GM21737 (cell line): ENCODE results near the gene ZNF391.
"Not testable (repeated sequence)": the region's sequence is repeated elsewhere in the genome, so short reads cannot be mapped to it uniquely, and the experiment has no call there.

Experiments
- ATAC-seq: cut with Tn5 transposase; IDR thresholded peaks from one replicate; pipeline ENCODE4 v1.9.1; 2021; ENCODE audit warnings: mild to moderate bottlenecking, moderate library complexity; ENCODE audit not compliant: unreplicated experiment

Gene ZNF391

DNA sequence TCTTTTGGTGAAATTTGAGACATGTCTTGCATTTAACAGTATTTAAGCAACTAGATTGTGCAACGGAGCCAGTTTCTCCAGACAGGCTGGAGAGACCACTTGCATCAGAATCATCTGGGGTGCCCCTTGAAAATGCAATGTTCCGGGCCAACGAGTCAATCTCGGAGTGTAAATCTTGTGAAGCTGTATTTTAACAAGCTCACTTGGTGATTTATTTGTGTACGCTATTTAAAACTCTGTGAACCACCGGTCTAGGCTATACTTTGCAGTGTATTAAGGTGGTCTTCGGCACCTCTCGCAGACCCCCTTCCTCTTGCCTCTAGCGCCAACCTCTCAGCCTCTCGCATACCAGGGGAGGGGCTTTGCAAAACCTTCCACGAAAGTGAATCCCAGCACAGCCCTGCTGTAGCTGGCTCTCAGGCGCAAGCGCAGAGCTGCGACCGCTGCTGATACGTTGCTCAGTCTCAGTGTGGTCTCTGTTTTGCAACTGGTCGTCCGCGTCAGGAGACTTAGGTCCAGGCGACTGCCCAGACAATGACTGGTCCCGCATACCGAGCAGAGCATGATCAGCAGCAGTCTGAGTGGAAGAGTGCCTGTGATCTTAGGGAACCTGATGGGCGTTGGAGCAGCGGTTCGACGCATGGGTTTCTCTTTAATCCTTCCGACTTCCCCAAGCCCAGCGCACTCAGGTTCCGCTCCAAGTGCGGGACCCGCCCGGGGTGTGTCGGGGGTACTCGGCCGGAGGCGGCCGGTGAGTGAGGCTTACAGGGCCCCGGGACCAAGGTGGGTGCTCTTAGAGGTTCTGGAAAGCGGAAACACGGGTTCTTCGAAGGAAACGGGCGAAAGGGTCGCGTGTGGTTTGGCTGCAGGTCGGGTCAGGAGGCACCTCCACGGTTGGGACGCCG, at the start of gene ZNF391:
TSS of gene ZNF391 (plus strand) at position 467 of the 905 bp plus-strand sequence. CDS start 11,612 bp downstream, outside the sequence.
- peak; percentile 71 for ATAC-seq

DNA sequence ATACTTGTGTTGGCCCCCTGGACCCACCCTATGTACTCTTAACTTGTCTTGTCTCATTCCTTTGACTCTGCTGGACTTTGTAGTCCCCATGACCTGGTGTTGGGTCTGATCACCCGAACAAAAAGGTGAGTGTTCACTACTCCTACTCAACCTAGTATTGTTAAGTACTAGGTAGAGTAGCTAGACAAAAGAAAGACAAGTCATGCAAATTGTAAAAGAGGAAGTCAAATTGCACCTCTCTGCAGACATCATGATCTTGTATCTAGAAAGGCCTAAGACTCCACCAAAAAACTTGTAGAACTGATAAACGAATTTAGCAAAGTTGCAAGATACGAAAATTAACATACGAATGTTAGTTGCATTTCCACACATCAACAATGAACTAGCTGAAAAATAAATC, 35.7 kb upstream of the ZNF391 start:
- ATAC-seq, result no peak

- no peak for ATAC-seq
These were observed 29.8 kb upstream of the ZNF391 start for GRCh38 chr6:27358786-27359185.

- ATAC-seq, result no peak
These were observed 29.3 kb upstream of the ZNF391 start for GRCh38 chr6:27359231-27359630.

DNA sequence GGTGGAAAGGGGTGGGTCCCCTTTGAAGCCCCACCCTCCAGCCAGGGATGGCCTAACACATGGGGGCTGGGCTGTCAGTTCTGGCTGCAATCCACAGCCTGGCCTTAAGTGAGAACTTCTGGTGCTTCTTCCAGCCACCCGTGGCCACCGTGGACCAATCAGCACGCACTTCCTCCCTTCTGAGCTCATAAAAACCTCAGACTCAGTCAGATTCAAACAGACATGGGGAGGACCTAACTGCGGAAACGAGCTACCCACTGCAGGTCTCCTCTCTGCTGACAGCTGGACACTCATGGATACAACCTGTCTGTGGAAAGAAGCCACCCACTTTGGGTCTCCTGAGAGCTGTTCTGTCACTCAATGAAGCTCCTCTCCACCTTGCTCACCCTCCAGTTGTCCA, 20.4 kb upstream of the ZNF391 start:
- ATAC-seq, result no peak

- ATAC-seq, result no peak
These were observed 18.2 kb upstream of the ZNF391 start for GRCh38 chr6:27370391-27370790.

DNA sequence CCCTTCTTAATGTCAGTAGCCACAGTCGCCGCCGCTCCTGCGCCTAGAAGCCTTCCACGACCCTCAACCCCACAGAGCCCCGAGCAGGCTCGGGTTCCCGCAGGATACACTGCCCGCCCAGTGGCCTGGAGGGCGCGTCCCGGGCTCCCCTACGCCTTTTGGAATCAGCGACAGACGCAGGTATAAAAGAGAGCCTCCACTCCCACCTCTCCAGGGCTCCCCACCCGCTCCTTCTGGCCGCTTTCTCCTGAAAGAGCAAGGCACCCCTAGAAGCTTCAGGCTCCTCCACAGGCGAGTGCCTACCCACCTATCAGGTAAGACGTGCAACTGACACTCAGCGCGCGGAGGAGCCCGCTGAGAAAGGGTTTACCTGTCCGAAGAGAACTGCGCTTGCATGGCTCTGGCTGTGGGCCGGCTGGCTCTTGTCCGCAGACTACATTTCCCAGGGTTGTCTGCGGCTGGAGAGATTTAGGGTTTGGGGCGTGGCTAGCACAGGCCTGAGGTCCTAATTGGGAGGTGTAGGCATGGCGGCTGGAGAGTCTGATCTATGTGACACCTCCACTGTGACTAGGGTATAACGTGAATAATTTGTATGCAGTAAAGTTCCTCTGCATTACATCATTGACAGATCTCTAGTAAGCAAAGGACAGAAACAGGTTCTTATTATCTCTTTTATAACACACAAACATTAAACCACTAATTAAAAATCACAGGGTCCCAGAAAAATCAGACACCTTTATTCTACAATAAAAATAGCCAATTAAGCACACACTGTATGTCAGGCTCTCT, 13.5 kb upstream of the ZNF391 start:
- ATAC-seq, result no peak

DNA sequence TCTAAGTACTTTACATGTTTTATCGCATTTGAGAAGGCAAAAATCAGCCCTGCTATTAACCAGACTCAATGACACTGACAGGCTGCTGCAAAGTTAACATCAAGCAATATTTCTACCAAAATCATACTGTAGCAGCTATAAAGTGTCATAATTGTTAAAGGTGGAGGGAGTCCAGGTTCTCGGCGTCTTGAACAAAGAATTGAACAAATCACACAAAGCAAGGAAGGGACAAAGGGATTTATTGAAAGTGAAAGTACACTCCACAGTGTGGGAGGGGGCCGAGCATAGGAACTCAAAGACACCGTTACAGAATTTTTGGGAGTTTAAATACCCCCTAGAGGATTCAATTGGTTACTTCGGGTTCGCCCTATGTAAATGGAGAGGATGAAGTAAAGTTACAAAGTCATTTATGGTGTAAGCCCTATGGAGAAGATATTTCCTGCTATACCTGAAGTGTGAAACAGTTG, 12.9 kb upstream of the ZNF391 start:
- no peak for ATAC-seq

DNA sequence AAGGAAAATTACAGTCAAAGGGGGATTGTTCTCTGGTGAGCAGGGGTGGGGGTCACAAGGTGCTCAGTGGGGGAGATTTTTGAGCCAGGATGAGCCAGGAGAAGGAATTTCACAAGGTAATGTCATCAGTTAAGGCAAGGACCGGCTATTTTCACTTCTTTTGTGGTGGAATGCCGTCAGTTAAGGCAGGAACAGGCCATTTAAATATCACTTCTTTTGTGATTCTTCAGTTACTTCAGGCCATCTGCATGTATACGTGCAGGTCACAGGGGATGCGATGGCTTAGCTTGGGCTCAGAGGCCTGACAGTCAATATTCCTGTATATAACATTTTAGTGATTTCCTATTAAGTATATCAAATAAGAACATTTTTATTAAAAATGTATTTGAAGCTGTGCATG, 10.2 kb upstream of the ZNF391 start:
- ATAC-seq, result not testable (repeated sequence)

GRCh38 chr6:27381001-27381400, 7.6 kb upstream of the ZNF391 start:
- ATAC-seq, result not testable (repeated sequence)

DNA sequence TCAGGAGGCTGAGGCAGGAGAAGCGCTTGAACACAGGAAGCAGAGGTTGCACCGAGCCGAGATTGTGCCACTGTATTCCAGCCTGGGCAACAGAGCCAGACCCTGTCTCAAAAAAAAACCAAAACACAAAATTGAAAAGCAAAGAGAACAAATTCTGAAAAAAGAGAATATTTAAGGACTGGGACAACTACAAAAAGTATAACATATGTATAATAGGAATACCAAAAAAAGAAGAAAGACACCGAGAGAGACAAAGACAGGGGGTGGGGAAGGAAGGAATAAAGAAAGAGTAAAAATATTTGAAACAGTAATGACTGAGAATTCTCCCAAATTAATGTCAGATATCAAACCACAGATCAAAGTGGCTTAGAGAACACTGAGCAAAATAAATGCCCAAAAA, 5.5 kb upstream of the ZNF391 start:
- ATAC-seq, result no peak

- no peak for ATAC-seq
These were observed 5.1 kb upstream of the ZNF391 start for GRCh38 chr6:27383481-27383880.

GRCh38 chr6:27392623-27393022, 4.1 kb downstream of the ZNF391 start:
- no peak for ATAC-seq

- ATAC-seq, result no peak
These were observed 5.5 kb downstream of the ZNF391 start for GRCh38 chr6:27394073-27394472.

DNA sequence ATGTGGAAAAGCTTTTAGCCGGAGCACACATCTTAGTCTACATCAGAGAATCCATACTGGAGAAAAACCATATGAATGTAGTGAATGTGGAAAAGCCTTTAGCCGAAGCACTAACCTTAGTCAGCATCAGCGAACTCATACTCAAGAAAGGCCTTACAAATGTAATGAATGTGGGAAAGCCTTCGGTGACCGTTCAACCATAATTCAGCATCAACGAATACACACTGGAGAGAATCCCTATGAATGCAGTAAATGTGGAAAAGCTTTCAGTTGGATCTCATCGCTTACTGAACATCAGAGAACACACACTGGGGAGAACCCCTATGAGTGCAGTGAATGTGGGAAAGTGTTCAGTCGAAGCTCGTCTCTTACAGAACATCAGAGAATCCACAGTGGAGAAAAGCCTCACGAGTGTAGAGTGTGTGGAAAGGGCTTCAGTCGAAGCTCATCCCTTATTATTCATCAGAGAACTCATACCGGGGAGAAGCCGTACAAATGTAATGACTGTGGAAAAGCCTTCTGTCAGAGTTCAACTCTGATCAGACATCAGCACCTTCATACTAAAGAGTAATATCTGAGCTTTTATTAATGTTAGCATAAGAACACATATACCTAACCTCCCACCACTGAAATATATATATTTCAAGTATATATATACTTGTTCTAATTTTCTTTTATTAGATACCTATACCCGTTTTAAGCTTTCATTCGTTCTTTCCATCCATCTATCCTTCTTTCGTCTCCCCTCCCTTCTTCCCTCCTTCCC, 12.5 kb downstream of the ZNF391 start:
- ATAC-seq, result no peak

GRCh38 chr6:27406085-27406484, 17.5 kb downstream of the ZNF391 start:
- ATAC-seq, result no peak

- no peak for ATAC-seq
These were observed 18.7 kb downstream of the ZNF391 start for GRCh38 chr6:27407153-27407814.

DNA sequence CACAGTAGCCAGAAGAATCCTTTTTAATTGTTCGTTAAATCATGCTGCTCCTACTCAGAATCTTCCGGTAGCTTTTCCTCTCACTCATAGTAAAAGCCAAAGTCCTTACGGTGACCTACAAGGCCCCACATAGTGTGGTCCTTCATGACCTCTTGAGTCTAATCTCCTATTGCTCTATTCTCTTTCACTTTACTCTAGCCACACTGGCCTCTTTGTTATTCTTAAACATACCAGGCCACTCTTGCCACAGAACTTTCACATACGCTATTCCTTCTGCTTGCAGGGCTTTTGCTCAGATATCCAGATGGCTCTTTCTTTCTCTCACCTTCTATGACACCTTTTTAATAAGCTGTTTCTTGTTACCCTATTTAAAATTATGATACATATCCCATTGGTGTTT, 25.7 kb downstream of the ZNF391 start:
- ATAC-seq, result no peak

- ATAC-seq, result no peak
These were observed 26.4 kb downstream of the ZNF391 start for GRCh38 chr6:27414996-27415395.

DNA sequence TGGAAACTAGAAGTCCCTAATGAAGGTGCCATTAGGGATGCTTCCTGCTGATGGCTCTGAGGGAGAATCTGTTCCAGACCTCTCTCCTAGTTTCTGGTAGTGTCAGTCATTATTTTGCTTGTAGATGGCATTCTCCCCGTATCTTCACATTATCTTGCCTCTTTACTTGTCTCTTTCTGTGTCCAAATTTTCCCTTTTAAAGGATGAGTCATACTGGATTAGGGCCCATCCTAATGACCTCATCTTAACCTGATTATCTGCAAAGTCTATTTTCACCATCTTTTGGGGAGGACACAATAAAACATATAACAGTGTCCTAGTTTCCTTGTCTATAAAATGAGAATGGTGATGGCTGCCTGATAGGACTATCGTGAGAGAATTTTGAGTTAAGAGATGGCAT, 27.3 kb downstream of the ZNF391 start:
- ATAC-seq, result no peak

- ATAC-seq, result no peak
These were observed 30.8 kb downstream of the ZNF391 start for GRCh38 chr6:27419363-27419762.
